Lower leg skin (tissue), 4 donors: ENCODE measurements around the gene GTPBP4. TPM values are rescaled to one million over a fixed set of nuclear protein-coding genes. Genes with fewer than 3 reads are reported as not detected.

ENCODE experiments used
- DNase-seq, 2 donors: peaks; one replicate each; pipeline ENCODE4 v3.0.0-alpha.2; 2019; ENCODE audit warnings: low spot score in 2 of 2
- H3K4me3 ChIP-seq: fragments of 200-600 bp; sonication (generic); 2 replicates; pipeline ENCODE4 v1.5.1; 2017; ENCODE audit warnings: mild to moderate bottlenecking, low read depth; ENCODE audit not compliant: poor library complexity, severe bottlenecking
- POLR2A ChIP-seq, 2 donors: fragments of 450-650 bp; IDR thresholded peaks; one replicate each; pipeline ENCODE4 v1.6.1; 2016 to 2017; ENCODE audit warnings: antibody characterized with exemption in 2 of 2, mild to moderate bottlenecking in 1 of 2, moderate library complexity in 1 of 2
- WGBS, 2 donors: methylation state at CpG; one replicate each; pipeline ENCODE4 v1.1.5; 2018; 5-methylcytosine and 5-hydroxymethylcytosine counted together
- intact Hi-C: fragments of 100-400 bp; cut with DNase I; formaldehyde crosslinking; loops from one replicate; pipeline ENCODE4 v1.15.0; 2023; ENCODE audit warnings: low total_unique reads
- total RNA-seq, 4 donors: library from RNA; depleted of rRNA; stranded (reverse); fragments of >200 nt; gene quantifications; one replicate each; pipeline ENCODE4 v1.1.0, GENCODE V29; 2016
- TF ChIP-seq, protein P1 (sequence below), 3 donors: fragments of 450-650 bp; IDR thresholded peaks; one replicate each; pipeline ENCODE4 v1.5.1; 2016; ENCODE audit warnings: antibody characterized with exemption in 3 of 3, mild to moderate bottlenecking in 3 of 3, moderate library complexity in 2 of 3

The GTPBP4 gene
- total RNA-seq, 4 donors from 2014 or later = 8.8 to 23.2 (median 15.8) TPM

DNA sequence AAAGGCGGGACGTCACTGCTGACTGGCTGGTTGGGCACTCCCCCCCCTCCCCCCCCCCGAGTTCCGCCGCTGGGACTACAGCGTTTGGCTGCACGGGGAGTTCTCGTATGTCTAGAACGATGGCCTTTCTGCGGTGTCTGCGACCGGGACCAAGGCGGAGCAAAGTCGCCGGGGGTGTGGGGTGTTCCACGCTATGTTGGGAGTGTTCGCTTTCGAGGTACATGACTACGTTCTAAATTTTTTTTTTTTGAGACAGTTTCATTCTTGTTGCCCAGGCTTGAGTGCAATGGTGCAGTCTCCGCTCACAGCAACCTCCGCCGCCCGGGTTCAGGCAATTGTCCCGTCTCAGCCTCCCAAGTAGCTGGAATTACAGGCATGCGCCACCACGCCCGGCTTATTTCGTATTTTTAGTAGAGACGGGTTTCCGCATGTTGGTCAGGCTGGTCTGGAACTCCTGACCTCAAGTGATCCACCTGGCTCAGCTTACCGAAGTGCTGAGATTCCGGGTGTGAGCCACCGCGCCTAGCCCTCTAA lies 61.3 kb downstream of the GTPBP4 start:
- peak overlapping the region; percentile 45 for H3K4me3 ChIP-seq
- no peak for TF ChIP-seq POLR2A (IDR thresholded peaks at IDR 0.05)
- TF ChIP-seq, protein P1, sequence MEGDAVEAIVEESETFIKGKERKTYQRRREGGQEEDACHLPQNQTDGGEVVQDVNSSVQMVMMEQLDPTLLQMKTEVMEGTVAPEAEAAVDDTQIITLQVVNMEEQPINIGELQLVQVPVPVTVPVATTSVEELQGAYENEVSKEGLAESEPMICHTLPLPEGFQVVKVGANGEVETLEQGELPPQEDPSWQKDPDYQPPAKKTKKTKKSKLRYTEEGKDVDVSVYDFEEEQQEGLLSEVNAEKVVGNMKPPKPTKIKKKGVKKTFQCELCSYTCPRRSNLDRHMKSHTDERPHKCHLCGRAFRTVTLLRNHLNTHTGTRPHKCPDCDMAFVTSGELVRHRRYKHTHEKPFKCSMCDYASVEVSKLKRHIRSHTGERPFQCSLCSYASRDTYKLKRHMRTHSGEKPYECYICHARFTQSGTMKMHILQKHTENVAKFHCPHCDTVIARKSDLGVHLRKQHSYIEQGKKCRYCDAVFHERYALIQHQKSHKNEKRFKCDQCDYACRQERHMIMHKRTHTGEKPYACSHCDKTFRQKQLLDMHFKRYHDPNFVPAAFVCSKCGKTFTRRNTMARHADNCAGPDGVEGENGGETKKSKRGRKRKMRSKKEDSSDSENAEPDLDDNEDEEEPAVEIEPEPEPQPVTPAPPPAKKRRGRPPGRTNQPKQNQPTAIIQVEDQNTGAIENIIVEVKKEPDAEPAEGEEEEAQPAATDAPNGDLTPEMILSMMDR (IDR thresholded peaks at IDR 0.05) = no peak
- DNase-seq = no peak
- intact Hi-C loops = no loop called here
- whole genome bisulfite sequencing, 2 donors = 0 to 1% methylated on average over 27 to 32 of the region's 34 CpGs

DNA sequence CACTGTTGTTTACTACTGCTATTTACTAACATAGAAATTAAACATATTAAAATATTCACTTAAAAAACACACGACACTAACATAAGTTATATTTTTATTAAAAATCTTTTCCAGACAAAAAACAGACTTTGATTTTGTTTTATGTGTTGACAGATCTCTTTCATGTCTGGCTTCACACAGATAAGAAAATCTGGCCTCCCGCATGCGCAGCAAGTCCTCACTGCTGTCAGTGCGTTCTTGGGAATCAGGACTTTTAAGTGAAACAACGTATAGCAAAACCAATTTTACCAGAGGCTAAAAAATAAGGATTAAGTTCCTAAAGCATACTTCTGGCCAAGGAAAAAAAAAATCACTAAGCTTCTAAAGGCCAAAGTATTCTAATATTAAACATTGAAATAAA lies 61.9 kb downstream of the GTPBP4 start:
- WGBS, 2 donors = 37 to 43% methylated on average over 5 of the region's 5 CpGs
- DNase-seq = no peak
- intact Hi-C loops = no loop called here

DNA sequence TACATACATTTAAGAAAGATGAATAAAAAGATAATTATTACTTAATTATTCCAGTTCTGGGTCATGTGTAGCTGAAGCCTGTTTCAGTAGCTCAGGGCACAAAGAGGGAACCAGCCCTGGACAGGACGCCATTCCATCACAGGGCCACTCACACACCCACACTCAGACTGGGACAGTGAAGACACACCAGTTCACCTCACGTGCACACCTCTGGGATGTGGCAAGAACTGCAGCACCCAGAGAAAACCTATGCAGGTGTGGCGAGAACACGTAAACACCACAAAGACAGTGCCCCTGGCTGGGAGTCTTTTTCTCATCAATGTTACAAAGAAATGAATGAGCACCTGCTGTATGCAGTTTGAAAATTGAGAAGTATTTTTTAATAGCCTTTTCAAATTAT lies 62.3 kb downstream of the GTPBP4 start:
- H3K4me3 ChIP-seq = no peak overlapping the region
- DNase-seq = peak in 1 of 2 donors; percentile 45
- TF ChIP-seq POLR2A (IDR thresholded peaks at IDR 0.05) = no peak
- TF ChIP-seq, protein P1 (IDR thresholded peaks at IDR 0.05) = no peak
- 52 to 53% methylated on average over 4 of the region's 4 CpGs for WGBS, 2 donors
- intact Hi-C loops = no loop called here

More for the DNA sequence above, 61.9 kb downstream of the GTPBP4 start:
- no peak overlapping the region for H3K4me3 ChIP-seq
- TF ChIP-seq, protein P1 (IDR thresholded peaks at IDR 0.05) = no peak
- TF ChIP-seq POLR2A (IDR thresholded peaks at IDR 0.05) = no peak

- WGBS, 2 donors = 23 to 38% methylated on average over 6 of the region's 6 CpGs
- H3K4me3 ChIP-seq = no peak overlapping the region
- no peak for DNase-seq
- intact Hi-C loops = no loop called here
- TF ChIP-seq, protein P1 (IDR thresholded peaks at IDR 0.05) = no peak
- TF ChIP-seq POLR2A (IDR thresholded peaks at IDR 0.05) = no peak
Measured at GRCh38 chr10:1054684-1055083, 66.5 kb downstream of the GTPBP4 start.

DNA sequence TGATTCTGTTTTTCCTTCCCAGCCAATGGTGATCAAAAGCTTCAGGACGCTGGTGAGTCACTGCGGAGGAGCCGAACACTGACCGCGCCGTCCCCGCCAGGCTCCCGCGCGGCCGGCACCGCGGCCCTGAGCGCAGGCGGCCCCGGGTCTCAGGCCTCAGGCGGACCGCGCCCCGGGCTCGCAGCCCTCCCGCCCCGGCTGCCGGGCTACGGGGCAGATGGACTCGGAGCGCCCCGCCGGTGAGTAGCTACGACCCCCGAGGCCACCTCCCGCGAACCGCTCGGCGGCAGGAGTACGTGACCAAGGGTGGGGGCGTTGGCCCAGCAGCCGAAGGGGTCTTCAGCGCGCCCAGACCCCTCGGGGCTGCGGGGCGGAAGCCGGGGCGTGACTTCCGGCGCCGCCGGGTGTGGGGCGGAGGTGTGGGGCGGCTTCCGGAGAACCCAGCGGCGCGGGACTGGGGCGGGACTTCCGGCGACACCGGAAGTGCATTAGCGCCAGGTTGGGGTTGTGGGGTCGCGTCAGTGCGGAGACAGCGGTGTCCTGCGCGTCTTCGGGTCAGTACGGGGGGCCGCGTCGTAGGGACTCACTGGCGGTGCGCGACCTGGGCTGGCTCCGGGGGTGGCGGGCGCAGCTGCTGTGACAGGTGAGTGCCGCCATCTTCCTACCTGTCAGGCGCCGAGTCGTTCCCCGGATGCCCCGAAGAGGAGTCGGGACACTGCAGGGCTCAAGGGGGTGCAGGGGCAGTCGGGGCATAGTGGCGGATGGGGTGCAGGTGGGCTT lies 68.3 kb downstream of the GTPBP4 start, which contains the start of gene WDR37:
Gene WDR37 (plus strand): TSS at position 60 of the 780 bp plus-strand sequence. CDS start 15,771 bp downstream, outside the sequence.
- no peak for TF ChIP-seq POLR2A (IDR thresholded peaks at IDR 0.05)
- TF ChIP-seq, protein P1 (IDR thresholded peaks at IDR 0.05) = peak in 1 of 3 donors; percentile 20
- peak; percentile 81 to 97 for DNase-seq
- WGBS, 2 donors = 0% methylated on average over 25 to 59 of the region's 87 CpGs
- intact Hi-C loops = no loop called here
- H3K4me3 ChIP-seq = peak within 1 kb of the TSS; percentile 96
